Amygdala (tissue), 56 donors: ENCODE data around the gene CLCN1.
A peak's percentile ranks its signal among the peaks of the same experiment; 100 is the strongest.

Source experiments
- DNase-seq, 56 donors: peaks; one replicate each; lab custom pipeline; 2025; lab: John Stamatoyannopoulos, UW

The CLCN1 gene

DNA sequence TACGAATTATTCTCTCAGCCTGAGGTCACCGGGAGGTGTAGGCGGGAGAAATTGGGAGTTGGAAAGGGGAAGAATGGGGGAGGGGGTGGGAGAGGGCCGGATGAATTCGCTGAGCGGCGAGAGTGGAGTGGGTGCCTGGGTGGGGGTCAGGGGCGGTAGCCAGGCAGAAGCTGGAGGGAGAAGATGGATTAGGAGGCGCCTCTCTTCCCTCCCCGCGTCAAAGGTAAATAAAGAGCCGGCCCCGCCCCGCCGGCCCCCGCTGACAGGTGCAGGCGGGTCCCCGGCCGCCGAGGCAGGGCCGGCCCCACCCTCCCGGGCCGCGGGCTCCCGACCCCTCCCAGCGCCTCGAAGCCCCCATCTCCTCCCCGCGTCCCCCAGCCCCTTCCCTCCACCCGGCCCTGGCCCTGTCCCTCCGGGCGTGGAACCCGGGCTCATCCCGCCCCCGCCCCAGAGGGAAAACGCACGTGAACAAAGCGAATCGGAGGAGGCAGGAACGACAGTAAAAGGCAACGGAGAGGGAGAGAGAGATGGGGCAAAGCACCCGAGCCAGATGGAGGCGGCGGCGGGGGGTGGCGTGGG is 45.7 kb downstream of the CLCN1 start:
- DNase-seq = peak in 8 of 56 donors; percentile 20 to 53 (median 40)

DNA sequence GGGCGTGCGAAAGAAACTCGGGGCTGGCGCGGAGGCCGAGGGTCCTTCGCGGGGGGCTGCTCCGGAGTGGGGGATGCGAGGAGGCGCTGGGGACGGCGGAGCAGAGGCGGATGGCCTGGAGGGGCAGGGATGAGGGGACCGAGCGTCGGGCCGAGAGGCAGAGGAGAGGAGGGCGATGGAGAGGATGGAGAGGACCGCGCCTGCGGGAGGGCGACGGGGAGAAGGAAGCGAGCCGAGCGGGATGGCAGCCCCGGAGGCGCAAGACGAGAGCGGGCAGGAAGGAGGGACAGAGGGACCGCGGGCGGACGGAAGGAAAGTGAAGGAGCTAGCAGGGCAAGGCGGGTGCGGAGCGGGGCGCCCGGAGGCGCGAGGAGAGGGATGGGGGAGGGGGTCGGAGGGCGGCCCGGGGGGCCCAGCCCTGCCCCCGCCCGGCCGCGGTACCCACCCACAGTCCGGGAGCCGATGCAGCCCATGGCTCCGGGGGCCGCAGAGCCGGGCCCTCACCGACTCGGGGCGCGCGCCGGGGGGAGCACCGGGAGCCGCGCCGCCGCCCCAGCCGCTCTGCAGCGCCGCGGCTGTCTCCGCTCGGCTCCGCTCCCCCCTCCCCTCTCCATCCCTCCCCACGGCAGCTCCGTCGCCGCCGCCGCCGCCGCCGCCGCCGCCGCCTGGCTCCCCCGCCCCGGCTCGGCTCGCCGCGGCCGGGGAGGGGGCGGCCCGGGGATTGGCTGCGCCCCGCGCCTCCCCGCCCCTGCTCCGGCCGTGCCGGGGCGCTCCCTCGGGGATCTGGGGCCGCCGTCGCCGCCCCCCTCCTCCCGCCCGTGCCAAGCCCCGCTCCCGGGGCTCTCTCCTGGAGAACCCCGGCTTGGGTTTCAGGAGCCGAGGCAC is 46.5 kb downstream of the CLCN1 start, which contains the start of gene FAM131B:
FAM131B (minus strand) TSS at position 583 of the 885 bp plus-strand sequence; CDS start at position 473, 110 bp downstream.
- DNase-seq = peak in 28 of 56 donors; percentile 22 to 73 (median 52)

DNA sequence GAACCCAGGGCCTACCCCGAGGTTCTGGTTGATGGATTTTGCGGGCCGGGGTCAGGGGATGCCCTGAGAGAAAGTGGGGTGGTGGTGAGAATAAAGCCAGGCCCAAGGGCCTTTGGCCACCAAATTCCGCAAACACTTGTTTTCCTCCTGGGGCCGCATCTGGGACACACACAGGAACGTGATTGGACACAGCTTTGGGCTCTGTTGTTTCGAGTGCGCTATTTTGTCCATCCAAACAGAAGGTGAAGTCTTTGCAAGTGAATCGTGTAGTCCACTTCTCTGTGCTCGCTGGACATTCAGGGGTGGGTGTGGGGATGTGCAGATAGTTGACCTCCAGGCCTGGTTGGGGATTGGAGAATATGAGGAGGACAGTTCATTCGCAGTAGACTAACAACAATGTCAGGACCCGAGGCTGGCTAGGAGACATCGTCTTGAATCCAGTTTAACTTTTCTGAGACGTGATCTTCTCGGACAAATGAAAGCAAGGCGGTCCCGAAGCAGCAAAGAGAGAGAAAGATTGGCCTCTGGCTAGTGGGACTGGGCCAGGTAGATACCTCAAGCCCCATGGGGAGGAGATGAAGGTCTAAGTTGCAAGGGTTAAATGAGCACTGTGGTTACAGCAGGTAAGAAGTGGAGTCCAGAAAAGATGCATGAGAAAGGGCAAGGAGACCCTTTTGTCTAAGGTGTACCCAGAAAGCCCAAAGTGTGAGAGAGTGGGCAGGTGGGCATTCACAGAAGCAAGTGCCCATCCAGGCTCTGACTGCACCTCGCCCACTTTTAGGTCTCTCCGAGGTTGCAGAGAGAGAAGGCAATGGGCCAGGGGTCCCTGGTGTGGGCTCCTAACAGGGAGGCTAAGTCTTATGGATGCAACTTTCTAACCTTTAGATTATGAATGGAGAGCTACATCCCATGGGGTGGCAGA is 47.4 kb downstream of the CLCN1 start:
- peak in 1 of 56 donors; percentile 60 for DNase-seq

DNA sequence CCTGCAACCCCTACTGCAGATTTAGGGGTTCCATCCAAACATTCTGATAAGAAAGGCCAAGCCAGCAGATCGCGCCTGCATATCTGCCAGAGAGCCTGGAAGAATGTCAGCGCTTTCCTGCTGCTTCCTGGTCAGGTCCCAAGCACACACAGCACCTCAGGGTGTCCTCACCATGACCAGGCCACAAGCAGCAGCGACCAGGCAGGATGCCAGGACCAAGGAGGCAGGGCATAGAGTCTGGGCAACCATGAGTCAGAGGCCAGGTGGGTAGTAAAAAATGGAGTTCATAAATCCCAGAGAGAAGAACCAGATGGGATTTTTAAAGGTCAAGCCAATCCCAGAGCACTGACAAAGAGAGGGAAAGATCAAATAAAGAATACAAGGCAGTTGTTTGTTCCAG is 52.1 kb downstream of the CLCN1 start:
- no peak for DNase-seq

DNA sequence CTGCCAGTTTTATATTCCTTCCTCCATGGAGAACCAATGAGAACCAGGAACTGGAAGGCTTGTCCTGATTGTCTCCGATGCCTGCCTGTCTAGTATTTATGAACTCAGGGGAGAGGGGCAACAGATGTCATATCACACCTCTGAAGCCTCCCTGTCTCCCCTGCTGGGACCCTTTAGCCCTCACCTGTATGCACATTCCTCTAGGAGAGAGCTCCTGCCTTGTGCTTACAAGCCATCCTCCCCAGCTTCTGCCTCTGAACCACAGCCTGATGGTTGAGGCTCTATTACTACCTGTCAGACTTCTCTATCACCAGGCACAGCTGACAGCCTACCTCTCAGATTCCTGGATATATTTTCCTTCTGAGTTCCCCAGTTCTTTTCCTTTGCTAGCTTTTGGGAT is 52.5 kb downstream of the CLCN1 start:
- no peak for DNase-seq

DNA sequence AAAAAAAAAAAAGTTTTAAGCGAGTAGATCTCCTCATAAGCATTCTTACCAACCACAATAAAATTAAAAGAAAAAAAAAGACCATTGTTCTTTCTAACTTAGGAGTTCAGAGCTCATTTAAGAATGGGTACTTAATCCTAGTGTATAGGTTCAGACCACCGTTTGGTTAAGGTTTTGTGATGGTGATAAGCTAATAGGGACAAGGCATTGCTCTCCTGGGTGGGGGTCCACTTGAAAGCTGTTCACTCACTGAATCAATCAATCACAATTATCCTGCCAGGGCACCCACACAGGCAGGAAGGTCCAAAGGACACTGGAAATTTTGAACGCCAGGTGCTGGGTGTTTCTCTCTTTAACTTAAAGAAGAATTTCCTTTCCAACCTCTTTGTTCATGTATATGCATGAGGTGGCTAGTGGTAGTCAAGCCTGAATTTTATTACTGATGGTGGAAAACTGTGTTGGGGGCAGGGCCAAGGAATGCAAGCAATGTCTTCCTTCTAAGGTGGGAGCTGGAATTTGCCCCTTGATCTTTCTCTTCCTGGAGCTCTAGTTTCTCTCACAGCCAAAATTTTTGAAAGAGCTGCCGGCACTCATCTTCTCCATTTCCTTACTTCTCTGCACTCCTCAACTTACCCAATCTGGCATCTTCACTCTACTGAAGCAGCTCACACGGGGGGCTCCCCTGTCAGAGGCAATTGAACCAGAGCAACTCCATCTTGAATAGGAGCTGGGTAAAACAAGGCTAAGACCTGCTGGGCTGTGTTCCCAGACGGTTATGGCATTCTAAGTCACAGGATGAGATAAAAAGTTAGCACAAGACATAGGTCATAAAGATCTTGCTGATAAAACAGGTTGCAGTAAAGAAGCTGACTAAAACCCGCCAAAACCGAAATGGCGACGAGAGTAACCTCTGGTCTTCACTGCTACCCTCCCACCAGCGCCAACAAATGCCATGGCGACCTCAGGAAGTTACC is 54.1 kb downstream of the CLCN1 start:
- no peak for DNase-seq

DNA sequence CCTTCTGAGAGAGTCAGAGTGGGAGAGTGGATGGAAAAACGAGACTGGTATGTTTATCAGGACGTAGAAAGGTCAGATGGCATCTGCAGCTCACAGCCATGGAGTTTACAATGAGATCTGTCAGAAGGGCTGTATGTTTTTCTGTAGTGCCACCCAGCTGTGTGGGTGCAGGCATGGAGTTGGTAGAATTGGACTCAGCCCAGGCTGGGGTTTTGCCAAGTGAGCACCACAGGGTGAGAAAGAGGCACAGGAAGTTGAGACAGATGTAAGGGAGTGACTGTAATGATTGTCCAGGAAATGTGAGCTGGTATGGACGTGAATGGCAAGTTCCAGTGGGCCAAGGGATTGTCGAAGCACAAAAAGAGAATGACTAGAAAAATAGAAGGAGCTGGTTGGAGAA is 56.2 kb downstream of the CLCN1 start:
- peak in 53 of 56 donors; percentile 14 to 90 (median 68) for DNase-seq

DNA sequence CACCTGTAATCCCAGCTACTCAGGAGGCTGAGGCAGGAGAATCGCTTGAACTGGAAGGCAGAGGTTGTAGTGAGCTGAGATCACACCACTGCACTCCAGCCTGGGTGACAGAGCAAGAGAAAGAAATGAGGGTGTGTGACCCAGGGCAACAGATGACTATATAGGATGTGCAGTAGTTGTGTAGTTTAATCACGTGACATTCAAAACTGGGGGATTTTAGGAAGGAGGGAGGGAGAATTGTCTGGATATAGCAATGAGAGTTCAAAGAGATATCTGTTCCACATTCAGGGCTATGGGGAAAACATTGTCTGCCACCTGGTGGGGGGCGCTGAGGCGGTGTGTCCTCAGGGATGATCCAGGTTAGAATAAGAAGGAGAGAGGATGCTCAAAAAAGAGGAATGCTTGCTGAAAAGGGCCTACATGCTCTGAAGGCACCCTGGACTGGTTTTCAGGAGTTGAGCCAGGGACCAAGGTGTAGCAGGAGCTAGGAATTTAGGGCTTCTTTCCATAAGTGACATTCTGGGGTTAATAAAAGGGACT is 57.4 kb downstream of the CLCN1 start:
- no peak for DNase-seq

DNA sequence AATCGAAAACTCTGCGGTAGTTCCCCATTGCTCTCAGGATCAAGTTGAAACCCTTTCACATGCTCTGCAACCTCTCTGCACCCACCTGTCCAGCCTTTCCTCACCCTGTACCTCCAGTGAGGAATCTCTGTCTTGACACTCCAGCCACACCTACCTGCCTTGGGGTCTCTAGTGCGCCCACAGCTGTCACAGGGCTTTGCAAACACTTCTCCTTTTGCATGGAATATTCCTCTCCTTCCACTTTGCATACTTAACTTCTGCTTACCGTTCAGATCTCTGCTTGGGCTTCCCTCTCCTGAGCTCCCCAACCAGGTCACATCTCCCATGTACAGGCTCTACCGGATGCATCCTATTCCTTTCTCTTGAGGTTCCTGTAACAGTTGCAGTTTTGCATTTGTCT is 58.6 kb downstream of the CLCN1 start:
- no peak for DNase-seq

DNA sequence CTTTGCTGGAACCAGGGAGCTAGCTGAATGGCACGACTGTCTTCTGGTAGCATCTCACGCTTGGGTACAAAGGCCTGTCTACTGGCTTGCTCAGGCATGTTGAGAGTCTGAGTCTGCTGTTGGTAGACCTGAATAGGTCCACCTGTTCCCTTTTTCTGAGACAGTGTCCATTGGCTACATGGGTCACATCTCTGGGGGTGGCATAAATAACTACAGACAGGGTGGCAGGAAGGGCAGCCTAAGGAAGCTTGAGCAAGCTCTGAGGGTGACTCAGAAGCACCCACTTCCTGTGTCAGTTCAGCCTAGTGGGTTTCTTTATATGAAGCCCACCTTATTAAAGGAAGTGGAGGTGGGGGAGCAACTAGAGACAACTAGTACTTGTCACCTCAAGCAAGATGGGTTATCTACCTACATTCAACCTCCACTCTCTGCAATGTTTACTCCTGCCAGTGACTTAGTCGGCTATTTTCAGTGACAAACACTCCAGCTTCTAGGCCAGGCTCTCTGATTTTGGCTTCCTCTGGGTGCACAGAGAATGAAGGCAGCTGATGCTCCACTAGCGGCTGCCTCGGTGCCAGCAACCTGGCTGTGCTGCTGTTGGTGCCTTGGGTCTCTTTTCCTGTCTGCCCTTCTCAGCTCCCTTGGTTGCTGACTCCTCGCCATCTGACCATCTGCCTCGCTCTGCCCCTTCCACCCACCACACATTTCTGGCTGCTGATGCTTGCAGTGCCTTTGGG is 59.6 kb downstream of the CLCN1 start:
- no peak for DNase-seq

DNA sequence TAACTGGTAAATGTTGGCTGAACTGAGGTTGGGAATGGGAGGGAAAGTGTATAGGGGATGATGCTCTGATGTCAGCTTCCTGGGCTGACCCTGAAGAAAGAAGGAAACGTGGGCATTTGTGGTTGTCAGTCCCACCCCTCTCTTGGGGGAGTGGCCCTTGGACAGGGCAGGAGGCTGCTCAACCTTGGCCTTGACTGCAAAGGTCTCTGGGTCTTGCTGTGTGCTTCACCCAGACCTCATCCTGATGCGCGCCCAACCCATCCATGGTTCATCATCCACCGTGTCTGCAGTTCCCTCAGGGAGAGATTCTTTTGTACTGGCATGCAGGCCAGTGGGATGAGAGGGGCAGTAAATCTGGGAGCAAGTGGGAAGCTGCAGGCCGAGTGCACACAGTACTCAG is 60.5 kb downstream of the CLCN1 start:
- DNase-seq = no peak

DNA sequence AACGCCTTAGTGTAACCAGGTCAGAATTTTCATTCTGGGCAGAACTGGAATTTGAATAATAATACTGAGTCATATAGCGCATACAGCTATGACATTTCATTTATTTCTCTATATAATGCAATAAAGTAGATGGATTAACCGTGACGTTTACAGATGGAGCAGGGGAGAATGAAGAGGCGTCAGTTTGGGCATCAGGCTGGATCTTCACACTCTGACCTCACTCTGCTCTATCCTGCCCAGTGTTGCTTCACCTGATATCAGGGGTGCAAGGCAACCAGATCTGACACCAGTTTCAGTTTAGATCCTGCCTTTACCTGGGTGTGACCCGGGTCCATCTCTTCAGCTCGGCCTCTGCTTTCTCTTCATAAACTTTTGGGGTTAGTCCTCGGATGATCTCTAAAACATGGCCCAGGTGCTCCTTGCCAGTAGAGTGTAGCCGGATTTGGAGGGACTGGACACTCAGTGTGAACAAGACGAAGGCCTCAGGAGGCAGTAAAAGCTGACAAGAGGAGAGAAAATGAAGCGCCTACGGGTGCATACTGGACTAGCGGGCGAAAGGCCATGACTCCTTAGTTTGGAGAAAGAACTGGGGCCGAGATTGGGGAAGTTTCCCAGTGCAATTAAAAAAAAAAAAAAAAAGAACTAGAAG is 63.8 kb downstream of the CLCN1 start:
- DNase-seq = peak in 2 of 56 donors; percentile 54 to 60

DNA sequence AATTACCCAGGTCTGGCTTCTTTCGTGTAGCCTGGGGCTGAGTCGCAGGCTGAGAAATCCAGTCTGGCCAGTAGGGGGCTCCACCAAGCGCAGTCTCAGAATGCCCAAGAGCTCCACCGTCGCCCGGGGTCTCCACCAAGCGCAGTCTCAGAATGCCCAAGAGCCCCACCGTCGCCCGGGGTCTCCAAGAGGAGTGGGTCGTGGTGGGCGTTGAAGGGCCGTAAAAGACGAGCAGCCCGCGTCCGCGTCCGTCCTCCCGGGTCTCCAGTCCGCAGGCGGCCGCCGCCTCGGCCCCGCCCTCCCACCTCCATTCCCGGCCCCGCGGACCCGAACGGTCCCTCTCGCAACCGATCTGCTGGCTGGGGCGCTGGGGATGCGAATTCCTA is 64.3 kb downstream of the CLCN1 start:
- peak; percentile 34 to 91 (median 70) for DNase-seq

DNA sequence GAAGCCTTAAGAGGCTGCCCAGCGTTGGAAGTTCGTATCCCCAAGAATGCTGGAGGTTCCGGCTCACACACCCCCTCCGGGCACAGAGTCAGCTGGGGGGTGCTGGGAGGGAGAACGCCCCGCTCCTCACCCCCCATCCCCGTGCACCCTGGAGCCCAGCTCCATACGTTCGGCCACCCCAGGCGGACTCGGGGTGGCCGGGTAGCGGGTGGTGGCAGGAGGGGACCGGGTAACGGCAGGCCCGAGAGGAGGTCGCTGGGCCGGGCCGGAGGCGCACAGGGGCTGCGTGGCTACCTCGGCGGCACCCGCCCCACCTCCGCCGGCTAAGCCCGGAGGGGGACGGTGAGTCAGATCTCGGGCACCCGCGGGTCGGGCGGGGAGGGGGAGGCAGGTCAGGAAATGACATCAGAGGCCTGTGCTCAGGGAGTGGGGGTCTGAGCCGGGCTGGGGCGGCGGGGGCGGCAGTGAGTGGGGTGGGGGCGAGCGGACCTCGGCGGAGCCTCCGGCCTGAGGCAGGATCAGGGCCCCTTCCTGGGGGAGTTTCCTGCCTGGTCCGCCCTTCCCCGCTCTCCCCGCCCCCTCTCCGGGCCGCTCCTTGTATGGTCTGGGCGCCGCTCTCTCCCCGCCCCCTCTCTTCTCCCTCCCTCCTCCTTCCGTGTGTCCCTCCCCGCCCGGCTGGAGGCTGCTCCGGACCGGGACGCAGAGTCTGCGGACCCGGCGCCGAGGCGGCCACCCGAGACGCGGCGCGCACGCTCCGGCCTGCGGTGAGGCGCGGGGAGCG is 64.9 kb downstream of the CLCN1 start, which contains the start of gene ZYX:
ZYX (plus strand) TSS at position 700 of the 781 bp plus-strand sequence. CDS start 227 bp downstream, outside the sequence.
- DNase-seq = peak; percentile 21 to 91 (median 78)

DNA sequence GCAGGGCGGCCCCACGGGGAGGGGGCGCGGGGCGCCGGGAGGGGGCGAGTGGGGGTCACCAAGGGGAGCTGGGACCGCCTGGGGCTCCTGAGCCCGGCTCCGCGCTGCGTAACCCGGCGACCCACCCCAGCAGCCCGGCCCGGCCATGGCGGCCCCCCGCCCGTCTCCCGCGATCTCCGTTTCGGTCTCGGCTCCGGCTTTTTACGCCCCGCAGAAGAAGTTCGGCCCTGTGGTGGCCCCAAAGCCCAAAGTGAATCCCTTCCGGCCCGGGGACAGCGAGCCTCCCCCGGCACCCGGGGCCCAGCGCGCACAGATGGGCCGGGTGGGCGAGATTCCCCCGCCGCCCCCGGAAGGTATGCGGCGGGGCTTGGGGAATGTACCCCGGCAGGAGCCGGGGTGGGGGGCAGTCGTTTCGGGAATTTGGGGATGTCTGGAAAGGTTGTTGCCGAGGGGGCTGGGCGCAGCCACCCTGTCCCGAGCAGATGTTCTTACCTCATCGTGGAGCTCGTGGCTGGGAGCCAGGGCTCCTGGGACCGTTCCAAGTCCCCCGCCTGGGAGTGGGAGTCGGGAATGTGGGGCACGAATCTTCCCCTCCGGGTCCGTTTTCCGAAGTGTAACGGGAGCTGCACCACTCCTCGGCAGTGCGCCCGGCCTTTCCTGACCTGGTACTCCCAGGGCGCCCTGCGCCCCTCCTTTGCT is 65.7 kb downstream of the CLCN1 start:
- DNase-seq = peak in 34 of 56 donors; percentile 18 to 75 (median 42)

DNA sequence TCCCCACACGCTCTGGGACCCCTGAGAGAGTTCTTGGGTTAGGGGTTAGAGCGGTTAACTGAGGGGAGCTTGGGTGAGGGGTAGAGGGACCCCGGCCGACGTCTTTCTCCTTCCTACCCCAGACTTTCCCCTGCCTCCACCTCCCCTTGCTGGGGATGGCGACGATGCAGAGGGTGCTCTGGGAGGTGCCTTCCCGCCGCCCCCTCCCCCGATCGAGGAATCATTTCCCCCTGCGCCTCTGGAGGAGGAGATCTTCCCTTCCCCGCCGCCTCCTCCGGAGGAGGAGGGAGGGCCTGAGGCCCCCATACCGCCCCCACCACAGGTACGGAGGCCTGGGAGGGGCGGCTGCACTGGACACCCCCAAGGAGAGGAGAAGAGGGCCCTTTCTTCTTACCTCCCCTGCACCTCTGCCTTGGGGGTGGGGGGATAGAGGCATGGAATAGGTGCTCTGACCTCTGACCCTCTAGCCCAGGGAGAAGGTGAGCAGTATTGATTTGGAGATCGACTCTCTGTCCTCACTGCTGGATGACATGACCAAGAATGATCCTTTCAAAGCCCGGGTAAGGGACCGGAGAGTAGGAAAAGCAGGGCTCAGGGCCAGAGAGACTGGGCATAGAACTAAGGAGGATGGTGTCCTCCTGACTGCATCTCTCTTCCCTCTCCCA is 66.3 kb downstream of the CLCN1 start:
- no peak for DNase-seq
